Psoas muscle (tissue), 8 donors: ENCODE data around the gene ACTN1. TPM values are rescaled to one million over a fixed set of nuclear protein-coding genes. Genes with fewer than 3 reads are reported as not detected.

Source experiments
- ATAC-seq, 4 donors: fragments of 200-7000 bp; cut with Tn5 transposase; one replicate each; pipeline ENCODE4 v1.9.1; 2020; ENCODE audit warnings: moderate library complexity in 3 of 4, mild to moderate bottlenecking in 2 of 4
- DNase-seq, 2 donors: peaks; one replicate each; pipeline ENCODE4 v3.0.0-alpha.2; 2020
- H3K27ac ChIP-seq: fragments of 200-600 bp; one replicate; pipeline ENCODE4 v1.8.0; 2022
- H3K27me3 ChIP-seq, 3 donors: fragments of 200-600 bp in 1 of 3; one replicate each; pipeline versions ENCODE4 v1.6.1 to v1.8.0; 2013 to 2022; ENCODE audit warnings: low read length in 2 of 3, mild to moderate bottlenecking in 2 of 3, moderate library complexity in 1 of 3; ENCODE audit not compliant: insufficient read depth in 3 of 3
- H3K36me3 ChIP-seq, 2 donors: fragments of 200-600 bp in 1 of 2; one replicate each; pipeline versions ENCODE4 v1.6.1 to v1.8.0; 2013 to 2022; ENCODE audit warnings: low read depth in 1 of 2, mild to moderate bottlenecking in 1 of 2, moderate library complexity in 1 of 2; ENCODE audit not compliant: insufficient read depth in 1 of 2
- H3K4me1 ChIP-seq: fragments of 200-600 bp; one replicate; pipeline ENCODE4 v1.8.0; 2022
- H3K4me3 ChIP-seq: fragments of 200-600 bp; one replicate; pipeline ENCODE4 v1.8.0; 2022; ENCODE audit warnings: mild to moderate bottlenecking
- H3K9me3 ChIP-seq: fragments of 200-600 bp; one replicate; pipeline ENCODE4 v1.8.0; 2022
- CTCF ChIP-seq: fragments of 200-600 bp; IDR thresholded peaks from one replicate; pipeline ENCODE4 v1.8.0; 2022; ENCODE audit warnings: antibody characterized with exemption
- WGBS, 3 donors: extraction: QIAGEN DNeasy Blood & Tissue Kit; methylation state at CpG; one replicate each; pipeline versions ENCODE4 v1.1.6 to v1.1.7; 2013; 5-methylcytosine and 5-hydroxymethylcytosine counted together
- intact Hi-C, 2 donors: fragments of 100-400 bp; cut with DNase I; formaldehyde crosslinking; loops; one replicate each; pipeline versions ENCODE4 v1.11.0 to v1.14.2; 2022
- polyA plus RNA-seq, 3 donors: library from polyadenylated mRNA; stranded (reverse); fragments of 200-250 nt; gene quantifications; one replicate each; pipeline ENCODE4 v1.2.3, GENCODE V29; 2013
- total RNA-seq, 4 donors: library from RNA; stranded (reverse); fragmentation: NEBNext Ultra II Directional in 2 of 4; extraction: Animal tissue kit (Norgen Biotek cat#: 25700) in 2 of 4; gene quantifications; one replicate each; pipeline versions ENCODE4 v1.2.1 to v1.2.4, GENCODE V29; 2021 to 2023
- donor health status: healthy with polysubstance abuse.
- donor health status: DM: no; HTN: no; CAD: no; lungs with moderate emphysema.
- donor health status: Bipolar disorder and iron deficiency.
- donor health status: healthy.
- donor health status: DM: yes; HTN: yes; CAD: no.
- donor health status: DM: no; HTN: no; CAD: no.
- donor health status: DM: no; HTN: no; CAD: no.
- donor health status: DM: yes; HTN: yes; CAD: no.

ACTN1 gene
- total and polyA plus RNA-seq, 7 donors, result 5.8 to 23.7 (median 10.9) TPM

- intact Hi-C loops, result loop anchor here in 1 of 2 donors (5.0 kb wide), 2 partner anchors 901 to 1006 kb away; no protein-coding TSS in a partner anchor
- TF ChIP-seq CTCF, result peak; percentile 92
- WGBS, 3 donors, result 15 to 18% (median 18%) methylated on average over 19 of the region's 19 CpGs
- Histone ChIP-seq H3K27me3 (no peaks in the 10 kb centered on the region), H3K36me3 (no peaks in the 10 kb centered on the region), H3K4me1 (peaks cover 4% of the 10 kb centered on the region), H3K9me3 (no peaks in the 10 kb centered on the region), H3K4me3 (peak overlapping the region; percentile 60), H3K27ac (peak overlapping the region; percentile 16)
- peak; percentile 76 to 88 for DNase-seq
- ATAC-seq, result peak; percentile 87 to 97 (median 92)
These were observed 135.5 kb downstream of the ACTN1 start for GRCh38 chr14:68843471-68844209.

- H3K27me3 ChIP-seq, result no peaks in the 10 kb centered on the region
- ATAC-seq (no peak), DNase-seq (no peak)
- H3K4me3 ChIP-seq, result no peak overlapping the region
- WGBS, 3 donors, result 64 to 87% (median 79%) methylated on average over 5 of the region's 5 CpGs
- no peaks in the 10 kb centered on the region for H3K9me3 ChIP-seq
- peaks cover 4% of the 10 kb centered on the region for H3K4me1 ChIP-seq
- no peaks in the 10 kb centered on the region for H3K36me3 ChIP-seq
- TF ChIP-seq CTCF, result no peak
- intact Hi-C loops, result loop anchor here in 1 of 2 donors (5.0 kb wide), 2 partner anchors 900 to 1005 kb away; no protein-coding TSS in a partner anchor
- no peak overlapping the region for H3K27ac ChIP-seq
These were observed 136.8 kb downstream of the ACTN1 start for GRCh38 chr14:68842298-68842697.

- intact Hi-C loops, result loop anchor here in 1 of 2 donors (5.0 kb wide), 2 partner anchors 899 to 1004 kb away; no protein-coding TSS in a partner anchor
- Histone ChIP-seq H3K27me3 (no peaks in the 10 kb centered on the region), H3K4me1 (peaks cover 4% of the 10 kb centered on the region), H3K9me3 (peaks cover under 1% of the 10 kb centered on the region), H3K36me3 (no peaks in the 10 kb centered on the region), H3K27ac (no peak overlapping the region), H3K4me3 (no peak overlapping the region)
- ATAC-seq (no peak), DNase-seq (no peak)
- TF ChIP-seq CTCF, result no peak
- 50 to 59% (median 53%) methylated on average over 6 of the region's 6 CpGs for WGBS, 3 donors
These were observed 137.9 kb downstream of the ACTN1 start for GRCh38 chr14:68841016-68841809.

- H3K27ac ChIP-seq, result no peak overlapping the region
- H3K27me3 ChIP-seq, result no peaks in the 10 kb centered on the region
- 93 to 97% (median 96%) methylated on average over 2 of the region's 2 CpGs for WGBS, 3 donors
- peaks cover 4% of the 10 kb centered on the region for H3K4me1 ChIP-seq
- DNase-seq, result no peak
- intact Hi-C loops, result loop anchor here in 1 of 2 donors (5.0 kb wide), 2 partner anchors 898 to 1003 kb away; no protein-coding TSS in a partner anchor
- no peak for TF ChIP-seq CTCF
- no peak for ATAC-seq
- H3K9me3 ChIP-seq, result peaks cover 6% of the 10 kb centered on the region
- H3K36me3 ChIP-seq, result no peaks in the 10 kb centered on the region
- no peak overlapping the region for H3K4me3 ChIP-seq
These were observed 138.6 kb downstream of the ACTN1 start for GRCh38 chr14:68840454-68840853.
